Measurements from ENCODE around the gene SF3B3.

SF3B3 gene

GRCh38 chr16:70593544-70593943, 69.9 kb downstream of the SF3B3 start:
- Histone ChIP-seq H3K9me3 (ENCODE audit: low read depth, low read length) (no peaks in the 10 kb centered on the region), H3K36me3 (ENCODE audit: insufficient read depth, low read length) (no peaks in the 10 kb centered on the region), H3K4me3 (no peak overlapping the region), H3K9ac (ENCODE audit: insufficient read length) (no peak overlapping the region), H3K27ac (no peak overlapping the region)
- no peak for DNase-seq (ENCODE audit: low read depth, low spot score)
- TF ChIP-seq POLR2AphosphoS5 (IDR thresholded peaks at IDR 0.05; ENCODE audit: borderline replicate concordance, low read depth, low read length) (no peak), FOXP2 (optimal IDR thresholded peaks at IDR 0.05; ENCODE audit: control extremely low read depth, extremely low read length, insufficient read depth) (no peak), EZH2 (IDR thresholded peaks at IDR 0.05) (no peak)

GRCh38 chr16:70594569-70594968, 71.0 kb downstream of the SF3B3 start:
- no peak for DNase-seq (ENCODE audit: low read depth, low spot score)
- H3K27ac ChIP-seq: no peak overlapping the region
- H3K9me3 ChIP-seq (ENCODE audit: low read depth, low read length): no peaks in the 10 kb centered on the region
- H3K36me3 ChIP-seq (ENCODE audit: insufficient read depth, low read length): no peaks in the 10 kb centered on the region
- TF ChIP-seq EZH2 (IDR thresholded peaks at IDR 0.05) (no peak), FOXP2 (optimal IDR thresholded peaks at IDR 0.05; ENCODE audit: control extremely low read depth, extremely low read length, insufficient read depth) (no peak), POLR2AphosphoS5 (IDR thresholded peaks at IDR 0.05; ENCODE audit: borderline replicate concordance, low read depth, low read length) (no peak)
- H3K9ac ChIP-seq (ENCODE audit: insufficient read length): no peak overlapping the region
- no peak overlapping the region for H3K4me3 ChIP-seq

GRCh38 chr16:70597135-70597835, 73.7 kb downstream of the SF3B3 start:
- no peak overlapping the region for H3K9ac ChIP-seq (ENCODE audit: insufficient read length)
- no peak overlapping the region for H3K27ac ChIP-seq
- no peak for DNase-seq (ENCODE audit: low read depth, low spot score)
- TF ChIP-seq POLR2AphosphoS5 (IDR thresholded peaks at IDR 0.05; ENCODE audit: borderline replicate concordance, low read depth, low read length) (no peak), EZH2 (IDR thresholded peaks at IDR 0.05) (no peak)
- no peak overlapping the region for H3K4me3 ChIP-seq
- no peaks in the 10 kb centered on the region for H3K36me3 ChIP-seq (ENCODE audit: insufficient read depth, low read length)
- no peaks in the 10 kb centered on the region for H3K9me3 ChIP-seq (ENCODE audit: low read depth, low read length)

- Histone ChIP-seq H3K9ac (ENCODE audit: insufficient read length) (no peak overlapping the region), H3K4me3 (no peak overlapping the region), H3K36me3 (ENCODE audit: insufficient read depth, low read length) (no peaks in the 10 kb centered on the region), H3K9me3 (ENCODE audit: low read depth, low read length) (no peaks in the 10 kb centered on the region), H3K27ac (no peak overlapping the region)
- no peak for DNase-seq (ENCODE audit: low read depth, low spot score)
- TF ChIP-seq EZH2 (IDR thresholded peaks at IDR 0.05) (no peak), POLR2AphosphoS5 (IDR thresholded peaks at IDR 0.05; ENCODE audit: borderline replicate concordance, low read depth, low read length) (no peak), FOXP2 (optimal IDR thresholded peaks at IDR 0.05; ENCODE audit: control extremely low read depth, extremely low read length, insufficient read depth) (no peak)
Measured at GRCh38 chr16:70598937-70599503, 75.4 kb downstream of the SF3B3 start.

GRCh38 chr16:70600730-70601129, 77.1 kb downstream of the SF3B3 start:
- TF ChIP-seq FOXP2 (optimal IDR thresholded peaks at IDR 0.05; ENCODE audit: control extremely low read depth, extremely low read length, insufficient read depth) (no peak), EZH2 (IDR thresholded peaks at IDR 0.05) (no peak), POLR2AphosphoS5 (IDR thresholded peaks at IDR 0.05; ENCODE audit: borderline replicate concordance, low read depth, low read length) (no peak)
- Histone ChIP-seq H3K4me3 (no peak overlapping the region), H3K9ac (ENCODE audit: insufficient read length) (no peak overlapping the region), H3K27ac (no peak overlapping the region), H3K36me3 (ENCODE audit: insufficient read depth, low read length) (no peaks in the 10 kb centered on the region), H3K9me3 (ENCODE audit: low read depth, low read length) (no peaks in the 10 kb centered on the region)
- DNase-seq (ENCODE audit: low read depth, low spot score): no peak

- TF ChIP-seq EZH2 (IDR thresholded peaks at IDR 0.05) (no peak), POLR2AphosphoS5 (IDR thresholded peaks at IDR 0.05; ENCODE audit: borderline replicate concordance, low read depth, low read length) (no peak), FOXP2 (optimal IDR thresholded peaks at IDR 0.05; ENCODE audit: control extremely low read depth, extremely low read length, insufficient read depth) (no peak)
- no peak overlapping the region for H3K4me3 ChIP-seq
- H3K27ac ChIP-seq: no peak overlapping the region
- no peaks in the 10 kb centered on the region for H3K36me3 ChIP-seq (ENCODE audit: insufficient read depth, low read length)
- no peak overlapping the region for H3K9ac ChIP-seq (ENCODE audit: insufficient read length)
- DNase-seq (ENCODE audit: low read depth, low spot score): no peak
- no peaks in the 10 kb centered on the region for H3K9me3 ChIP-seq (ENCODE audit: low read depth, low read length)
Measured at GRCh38 chr16:70601576-70602575, 78.3 kb downstream of the SF3B3 start.

GRCh38 chr16:70602831-70603230, 79.2 kb downstream of the SF3B3 start:
- no peak for TF ChIP-seq EZH2 (IDR thresholded peaks at IDR 0.05)
- TF ChIP-seq FOXP2 (optimal IDR thresholded peaks at IDR 0.05; ENCODE audit: control extremely low read depth, extremely low read length, insufficient read depth): no peak
- no peak for TF ChIP-seq POLR2AphosphoS5 (IDR thresholded peaks at IDR 0.05; ENCODE audit: borderline replicate concordance, low read depth, low read length)
- Histone ChIP-seq H3K4me3 (no peak overlapping the region), H3K9me3 (ENCODE audit: low read depth, low read length) (no peaks in the 10 kb centered on the region), H3K9ac (ENCODE audit: insufficient read length) (no peak overlapping the region), H3K27ac (no peak overlapping the region), H3K36me3 (ENCODE audit: insufficient read depth, low read length) (no peaks in the 10 kb centered on the region)
- DNase-seq (ENCODE audit: low read depth, low spot score): no peak
